Cerebellar nuclear complex (tissue), 1 donor: ENCODE results near the gene HOXB7.
A peak's percentile ranks its signal among the peaks of the same experiment; 100 is the strongest.

ENCODE experiments used
- DNase-seq, 2 experiments: peaks; one replicate each; lab custom pipeline; 2025; lab: John Stamatoyannopoulos, UW

Gene HOXB7

DNA sequence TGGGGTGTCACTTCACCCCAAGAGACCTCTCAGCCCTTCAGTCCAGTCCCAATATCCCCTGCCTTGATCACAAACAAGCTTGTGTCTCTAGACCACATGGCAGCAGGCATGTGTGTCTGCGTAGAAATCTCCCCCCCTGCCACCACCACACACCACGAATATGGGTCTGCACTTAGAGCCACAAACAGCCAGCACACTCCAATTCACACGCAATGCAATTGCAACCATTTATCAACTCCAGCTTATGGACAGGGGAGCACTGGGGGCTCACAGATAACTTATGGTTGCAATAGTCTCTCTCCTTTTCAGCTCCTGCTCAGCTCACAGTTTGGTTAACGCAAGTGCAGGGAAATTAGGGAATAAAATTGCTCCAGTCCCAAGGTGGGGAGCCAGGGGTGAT lies 12.8 kb upstream of the HOXB7 start:
- DNase-seq = no peak

DNA sequence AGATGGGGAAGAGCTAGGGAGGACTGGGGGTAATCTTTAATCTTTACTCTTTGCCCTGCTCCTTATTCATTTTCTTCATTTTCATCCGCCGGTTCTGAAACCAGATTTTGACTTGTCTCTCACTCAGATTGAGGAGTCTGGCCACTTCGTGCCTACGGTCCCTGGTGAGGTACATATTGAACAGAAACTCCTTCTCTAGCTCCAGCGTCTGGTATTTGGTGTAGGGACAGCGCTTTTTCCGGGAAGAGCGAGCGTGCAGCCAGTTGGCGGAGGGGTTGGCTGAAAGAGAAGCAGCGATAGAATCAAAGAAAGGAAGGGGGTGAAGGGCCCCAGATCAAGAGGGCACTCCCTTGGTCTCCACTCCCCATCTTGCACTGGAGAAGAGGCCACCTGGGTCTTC lies 12.0 kb upstream of the HOXB7 start:
- no peak for DNase-seq

DNA sequence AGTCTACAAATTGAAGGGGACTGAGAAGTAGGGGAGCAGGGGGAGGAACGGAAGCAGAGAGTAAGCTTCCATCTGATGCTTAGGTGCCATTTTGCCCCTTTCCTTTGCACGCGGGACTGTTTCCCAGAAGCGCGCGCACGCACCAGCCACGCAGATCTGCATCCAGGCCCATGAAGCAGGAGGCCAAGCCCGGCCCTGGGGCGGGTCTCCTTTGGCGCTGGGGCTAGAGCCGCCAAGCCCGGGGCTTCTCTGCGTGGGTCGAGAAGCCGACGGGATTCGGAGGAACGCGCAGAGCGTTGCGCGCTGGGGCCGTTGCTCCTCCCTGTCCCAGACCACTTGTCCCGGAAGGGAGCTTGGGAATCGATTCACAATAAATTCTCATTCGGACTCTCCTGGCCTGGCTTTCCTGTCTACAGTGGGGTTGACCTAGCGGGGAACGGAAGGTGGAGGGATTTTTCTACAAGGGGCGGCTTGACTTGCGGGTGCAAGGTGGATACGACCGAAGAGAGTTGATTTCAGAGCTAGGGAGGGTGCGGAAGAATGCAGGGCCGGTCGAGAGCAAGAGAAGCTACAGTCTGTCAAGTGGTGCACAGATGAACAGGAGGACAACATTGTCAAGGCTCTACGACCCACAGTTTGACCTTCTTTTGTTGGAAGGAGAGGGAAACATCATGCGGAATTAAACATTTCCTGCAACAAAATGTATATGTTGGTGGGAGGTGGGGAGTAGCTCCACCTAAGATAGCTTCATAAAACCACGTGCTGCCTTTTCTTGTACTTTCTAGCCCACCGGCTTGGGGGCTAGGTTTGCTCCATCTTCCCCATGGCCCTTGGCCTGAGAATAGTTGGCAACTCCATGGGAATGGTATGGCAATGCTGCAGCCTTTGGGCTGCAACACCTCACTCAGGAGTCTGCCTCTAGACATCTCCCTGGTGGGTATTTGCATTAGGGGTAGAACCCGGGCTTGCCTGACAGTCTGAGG lies 10.9 kb upstream of the HOXB7 start:
- DNase-seq = no peak

DNA sequence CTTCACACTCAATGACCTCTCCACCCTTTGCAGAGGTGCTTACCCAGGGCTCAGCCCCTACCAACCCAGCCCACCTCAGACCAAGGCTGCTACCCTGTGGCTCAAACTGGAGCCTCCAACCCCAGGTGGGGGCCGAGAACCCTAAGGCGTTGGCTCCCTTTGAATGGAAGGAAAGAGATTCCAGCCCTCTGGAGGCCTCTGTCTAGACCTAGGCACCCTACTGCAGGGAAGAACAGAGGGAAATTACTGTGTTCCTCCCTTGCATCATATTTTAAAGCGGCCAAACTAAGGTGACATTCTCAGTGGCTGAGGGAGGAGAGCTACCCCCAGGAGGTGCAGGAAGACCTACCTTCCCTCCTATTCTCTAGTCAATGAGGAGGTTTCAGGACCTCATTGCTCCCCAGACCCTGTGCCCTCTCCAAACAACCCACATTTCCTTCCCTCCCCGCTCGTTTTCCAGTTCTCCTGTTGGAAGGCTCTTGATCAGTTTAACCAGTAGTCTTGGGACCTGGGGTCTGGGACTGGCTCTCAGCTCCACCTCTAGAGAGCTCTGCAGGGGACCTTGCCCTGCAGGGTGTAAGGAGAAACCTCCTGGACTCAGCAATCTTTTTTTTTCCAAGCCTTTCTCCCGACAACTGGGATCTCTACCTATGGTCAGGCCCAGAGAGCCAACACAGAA lies 9.8 kb upstream of the HOXB7 start:
- DNase-seq = no peak

DNA sequence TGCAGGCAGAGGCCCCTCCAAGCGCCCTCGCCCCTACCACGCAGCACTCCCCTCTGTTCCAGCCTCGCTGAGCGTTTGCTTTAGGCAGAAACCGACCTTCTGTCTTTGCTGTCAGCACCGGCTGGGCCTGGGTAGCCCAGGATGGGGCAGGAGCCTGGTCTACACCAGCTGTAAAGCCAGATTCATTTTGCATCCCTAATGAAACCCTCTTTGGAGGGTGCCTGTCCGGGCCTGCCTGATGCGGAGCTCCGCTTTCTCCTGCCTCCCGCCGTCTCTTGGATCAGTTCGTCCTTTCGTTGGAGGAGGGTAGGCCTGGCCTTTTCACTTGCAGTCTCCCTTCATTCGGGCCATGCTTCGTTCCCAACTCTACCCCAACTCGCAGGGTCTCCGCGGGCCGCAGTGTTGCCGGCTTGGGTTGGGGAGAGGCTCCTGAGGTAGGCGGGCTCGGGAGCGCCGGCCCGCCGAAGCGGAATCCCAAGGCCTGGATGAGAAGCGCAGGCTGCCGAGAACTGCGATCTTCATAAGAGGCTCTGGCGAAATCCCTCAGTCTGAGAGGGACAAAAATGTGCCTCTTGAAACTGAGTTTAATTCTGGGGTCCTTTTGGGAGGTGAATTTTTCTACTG lies 9.1 kb upstream of the HOXB7 start:
- DNase-seq = no peak

DNA sequence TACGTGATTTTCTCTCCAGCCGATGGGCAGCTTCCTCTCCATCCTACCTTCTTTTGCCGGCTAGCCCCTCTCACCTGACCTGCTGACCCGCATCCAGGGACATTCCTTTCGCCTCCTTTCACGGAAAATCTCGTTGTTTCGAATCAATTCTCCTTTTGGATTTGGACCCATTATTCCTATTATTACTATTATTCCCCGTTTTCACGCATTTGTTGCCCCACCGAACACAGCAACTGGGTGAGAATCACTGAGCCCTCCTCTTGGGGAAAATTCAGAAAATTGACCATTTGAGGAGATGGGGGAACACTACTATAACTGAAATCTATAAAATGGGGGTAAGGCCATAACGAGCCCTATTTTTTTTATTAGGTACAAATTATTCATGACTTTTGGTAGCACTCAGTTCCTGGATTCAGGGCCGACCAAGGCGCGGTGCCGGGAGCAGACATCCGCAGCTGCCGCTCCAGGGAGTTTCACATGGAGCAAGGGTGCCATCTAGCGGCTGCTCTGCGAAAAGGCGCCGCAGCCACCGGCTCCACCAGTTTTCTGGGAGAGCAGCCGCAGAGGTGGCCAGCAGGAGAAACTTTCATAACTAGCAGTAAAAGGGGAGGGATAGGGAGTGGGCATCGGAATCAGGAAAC lies 7.6 kb upstream of the HOXB7 start:
- peak in 1 of 2 experiments; percentile 29 for DNase-seq

DNA sequence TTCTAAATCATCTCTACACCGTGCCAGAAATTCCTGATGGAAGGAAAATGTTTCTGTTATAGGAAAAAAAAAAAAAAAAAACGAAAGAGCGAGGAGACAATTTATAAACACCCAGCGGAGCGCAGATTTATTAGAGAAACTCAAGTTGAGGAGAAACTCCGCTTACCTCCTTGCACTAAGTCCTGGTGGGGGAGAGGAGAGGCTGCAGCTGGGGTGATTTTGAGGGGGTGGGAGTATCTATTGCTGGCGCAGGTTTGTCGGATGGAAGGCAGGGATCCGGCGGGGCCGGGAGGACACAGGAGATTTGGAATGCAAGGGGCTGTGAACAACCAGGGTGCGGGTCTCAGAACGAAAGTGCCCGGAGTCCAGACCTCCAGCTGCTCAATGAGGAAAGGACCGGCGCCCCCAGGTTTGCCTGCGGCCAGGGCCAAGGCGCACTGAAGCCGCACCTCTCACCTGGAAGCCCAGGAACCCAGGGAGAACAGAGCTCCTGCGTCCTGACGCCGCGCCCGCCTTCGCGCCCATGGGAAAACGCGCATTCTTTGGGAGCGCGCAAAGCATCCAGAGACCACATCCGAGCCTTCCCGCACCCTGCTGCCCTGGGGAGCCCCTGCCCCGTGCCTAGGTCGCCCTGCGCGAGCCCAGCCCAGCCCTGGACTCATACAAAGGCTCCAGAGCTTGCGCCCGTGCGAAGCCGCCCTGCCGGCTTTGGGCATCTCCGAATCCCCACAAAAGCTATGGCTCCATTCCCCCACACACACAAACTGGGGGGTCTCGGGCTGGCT lies 6.8 kb upstream of the HOXB7 start:
- no peak for DNase-seq

DNA sequence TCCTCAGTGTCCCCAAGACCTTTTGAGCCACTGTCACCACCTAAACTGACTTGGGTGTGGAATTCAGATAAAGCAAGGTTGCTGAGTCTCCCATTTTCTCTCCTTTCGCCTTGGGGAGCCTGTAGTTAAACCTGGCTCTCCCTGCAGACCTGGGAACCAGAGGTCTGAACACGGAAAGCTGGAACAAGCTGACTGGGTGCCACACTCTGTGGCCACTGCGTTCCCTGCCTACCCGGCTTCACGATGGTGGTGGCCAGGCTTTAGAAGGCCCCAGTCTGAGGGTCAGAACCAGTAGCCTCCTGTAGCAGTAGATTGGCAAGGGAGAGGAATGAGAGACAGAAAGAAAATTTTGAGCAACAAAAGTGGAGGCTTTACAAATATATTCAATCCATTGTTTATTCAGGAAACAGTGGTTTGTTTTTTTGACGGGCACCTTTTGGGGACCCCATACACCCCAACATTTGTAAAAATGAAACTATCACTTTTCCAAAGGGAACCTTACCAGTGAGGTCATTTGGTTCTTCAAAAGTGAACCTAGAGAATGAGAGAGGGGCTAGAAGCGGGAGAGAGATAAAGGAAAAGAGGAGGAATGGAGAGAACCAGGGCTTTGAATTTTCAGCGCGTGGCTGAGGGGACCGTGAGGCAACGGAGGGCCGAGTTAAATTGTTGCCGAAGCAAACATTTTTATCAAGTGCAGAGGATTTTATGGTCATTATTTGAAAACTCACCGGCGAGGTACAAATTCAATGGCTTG lies 6.1 kb upstream of the HOXB7 start:
- DNase-seq = no peak

DNA sequence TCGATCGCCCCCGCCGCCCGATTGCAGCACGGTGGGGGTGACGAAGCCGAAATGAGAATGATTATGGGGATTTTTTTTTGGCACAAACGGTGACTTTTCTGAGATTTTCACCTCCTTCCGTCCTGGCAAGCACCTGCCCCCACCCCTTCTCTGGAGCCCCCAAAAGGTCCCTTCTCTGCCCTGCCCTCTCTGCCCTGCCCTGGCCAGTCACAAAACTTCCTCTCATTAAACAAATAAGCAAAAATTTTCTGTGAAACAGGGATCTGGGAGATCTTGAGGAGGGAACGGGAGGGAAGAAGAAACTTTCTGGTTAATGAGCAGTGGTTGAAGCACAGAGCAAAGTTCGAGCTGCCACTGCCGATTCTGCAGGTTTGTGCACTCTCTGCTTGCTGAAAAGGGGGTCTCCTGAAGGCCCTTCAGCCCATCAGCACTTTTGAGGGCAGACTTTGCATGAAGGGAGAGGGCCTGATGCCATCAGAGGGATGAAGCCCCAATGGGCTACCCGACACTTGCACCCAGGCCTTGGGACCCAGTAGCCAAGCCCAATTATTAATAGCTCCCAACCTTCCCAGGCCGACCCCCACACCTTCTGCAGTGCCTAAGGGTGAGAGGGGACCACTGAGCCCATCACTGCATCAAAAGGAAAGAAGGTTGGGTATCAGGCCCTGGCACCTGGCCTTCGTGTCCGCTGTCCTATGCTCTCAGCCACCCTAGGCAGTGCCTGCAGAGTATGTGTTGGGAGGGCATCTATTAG lies 5.3 kb upstream of the HOXB7 start:
- DNase-seq = no peak

DNA sequence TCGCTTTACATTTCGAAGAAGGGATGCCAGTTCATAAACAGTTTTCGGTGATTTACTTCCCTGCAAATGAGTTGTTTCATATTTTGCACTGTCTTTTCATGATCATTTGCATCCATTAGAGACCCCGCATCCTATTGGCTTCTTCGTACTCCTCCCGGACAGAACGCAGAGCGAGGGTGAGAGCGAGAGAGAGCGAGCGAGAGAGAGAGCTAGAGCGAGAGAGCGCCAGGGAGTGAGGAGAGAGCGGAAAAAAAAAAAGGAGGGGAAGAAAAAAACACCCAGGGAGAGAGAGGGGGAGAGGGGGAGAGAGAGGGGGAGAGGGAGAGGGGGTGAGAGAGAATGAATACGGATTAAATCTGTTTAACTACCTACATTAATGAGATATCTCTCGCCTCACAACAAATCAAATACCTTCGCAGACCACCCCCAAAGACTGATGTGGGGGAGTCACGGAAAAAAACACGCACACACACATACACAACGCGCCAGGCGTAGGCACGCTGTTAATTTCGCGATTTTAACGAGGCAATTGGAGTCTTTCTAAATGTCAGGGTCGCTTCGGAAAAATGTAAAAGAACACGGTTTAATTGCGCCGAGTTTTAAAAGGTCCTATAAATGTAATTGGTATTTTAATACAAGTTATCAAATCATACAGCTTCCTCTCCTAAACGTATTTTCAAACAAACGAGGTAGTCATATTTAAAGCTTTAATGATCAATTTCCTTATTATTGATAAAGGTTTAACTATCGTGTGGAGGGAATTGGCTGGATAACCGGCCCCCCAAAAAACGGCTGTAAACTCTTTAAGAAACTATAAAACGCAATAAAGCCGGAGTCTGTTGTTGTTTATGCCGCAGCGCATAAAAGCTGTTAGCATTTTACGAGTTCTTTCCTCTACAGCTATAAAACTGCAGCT lies 4.5 kb upstream of the HOXB7 start, which contains the start of gene HOXB8:
TSS of gene HOXB8 (minus strand) at position 246 of the 916 bp plus-strand sequence. CDS start 588 bp downstream, outside the sequence.
- no peak for DNase-seq

DNA sequence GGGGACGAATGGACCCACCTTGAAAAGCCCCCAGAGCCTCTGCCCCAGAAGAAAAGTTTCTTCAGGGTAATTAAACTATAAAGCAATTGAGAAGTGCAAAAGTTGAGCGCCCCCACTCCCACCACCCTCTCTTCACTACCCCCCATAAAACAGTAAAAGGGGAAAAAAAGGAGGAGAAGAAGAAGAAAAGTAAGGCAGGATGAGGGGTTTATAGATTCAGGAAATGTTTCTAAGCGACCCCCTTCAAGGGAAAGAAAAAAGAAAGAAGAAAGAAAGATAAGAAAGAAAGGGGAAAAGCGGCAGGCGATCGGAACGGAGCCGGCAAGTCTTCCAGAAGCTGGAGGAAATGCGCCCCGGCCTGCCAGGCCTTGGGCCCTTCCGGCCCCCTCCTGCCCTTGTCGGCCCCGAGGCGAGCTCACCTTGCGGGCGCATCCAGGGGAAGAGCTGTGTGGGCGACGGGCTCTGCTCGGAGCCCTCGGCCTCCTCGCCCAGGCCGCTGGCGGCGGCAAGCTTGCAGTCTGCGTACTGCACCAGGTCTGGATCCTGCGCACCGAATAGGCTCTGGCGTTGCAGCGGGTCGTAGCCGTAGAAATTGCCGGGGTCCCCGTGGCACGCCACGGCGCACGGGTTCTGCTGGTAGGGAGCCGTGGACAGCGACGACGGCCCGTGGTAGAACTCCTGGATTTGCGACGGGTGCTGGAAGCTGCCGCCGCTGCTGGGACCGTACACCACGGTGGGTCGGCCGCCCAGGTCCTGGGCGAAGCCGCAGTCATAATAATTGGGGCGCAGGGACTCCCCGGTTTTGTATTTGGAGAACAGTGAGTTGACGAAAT lies 3.3 kb upstream of the HOXB7 start:
- no peak for DNase-seq

DNA sequence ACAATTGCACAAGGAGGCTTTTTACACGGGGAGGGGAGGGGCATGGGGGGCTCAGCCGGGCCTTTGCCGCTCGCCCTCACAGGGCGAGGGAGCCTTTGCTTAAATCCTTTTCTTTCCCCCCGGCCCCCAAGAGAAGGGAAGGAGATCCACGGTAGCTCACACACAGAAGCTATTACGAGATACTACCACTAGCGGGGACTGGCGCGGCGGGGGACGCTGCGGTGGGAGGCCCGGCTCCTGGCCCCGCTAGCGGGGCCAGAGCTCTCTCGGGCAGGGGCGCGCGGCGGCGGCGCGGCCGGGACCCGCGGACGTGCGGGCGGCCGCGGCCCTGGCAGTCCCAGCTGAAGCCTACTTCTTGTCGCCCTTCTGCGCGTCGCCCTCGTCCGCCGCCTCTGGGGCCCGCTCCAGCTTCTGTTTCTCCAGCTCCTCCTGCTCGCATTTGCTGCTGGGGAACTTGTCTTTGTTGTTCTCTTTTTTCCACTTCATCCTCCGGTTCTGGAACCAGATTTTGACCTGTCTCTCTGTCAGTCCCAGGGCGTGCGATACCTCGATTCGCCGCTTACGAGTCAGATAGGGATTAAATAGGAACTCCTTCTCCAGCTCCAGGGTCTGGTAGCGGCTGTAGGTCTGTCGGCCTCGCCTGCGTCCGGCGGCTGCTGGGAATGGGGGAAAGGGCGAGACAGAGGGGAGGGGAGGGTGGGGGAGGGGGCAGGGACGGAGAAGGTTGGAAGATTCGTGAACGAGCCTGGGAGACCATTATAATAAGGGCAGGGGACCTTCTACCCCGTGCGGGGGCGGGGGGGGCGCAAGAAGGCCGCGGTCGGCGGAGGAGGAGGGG lies 2.3 kb upstream of the HOXB7 start:
- DNase-seq = no peak

DNA sequence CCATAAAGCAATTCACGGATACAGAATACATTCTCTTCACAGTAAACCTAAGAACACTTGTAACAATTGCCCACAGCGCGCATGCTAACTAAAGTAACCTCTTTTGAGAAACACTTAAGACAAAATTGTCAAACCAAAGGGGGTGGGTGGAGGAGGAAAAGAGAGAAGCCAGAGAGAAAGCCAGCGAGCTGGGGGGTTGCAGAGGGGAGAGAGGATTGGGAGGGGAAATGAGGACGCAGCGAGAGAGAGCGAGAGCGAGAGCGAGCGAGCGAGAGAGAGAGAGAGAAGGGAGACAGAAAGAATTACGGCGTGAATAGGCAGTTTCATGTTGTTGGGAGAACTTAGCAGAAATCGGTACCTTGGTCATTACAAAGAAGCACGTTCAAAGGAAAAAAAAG lies 1.6 kb upstream of the HOXB7 start:
- no peak for DNase-seq

DNA sequence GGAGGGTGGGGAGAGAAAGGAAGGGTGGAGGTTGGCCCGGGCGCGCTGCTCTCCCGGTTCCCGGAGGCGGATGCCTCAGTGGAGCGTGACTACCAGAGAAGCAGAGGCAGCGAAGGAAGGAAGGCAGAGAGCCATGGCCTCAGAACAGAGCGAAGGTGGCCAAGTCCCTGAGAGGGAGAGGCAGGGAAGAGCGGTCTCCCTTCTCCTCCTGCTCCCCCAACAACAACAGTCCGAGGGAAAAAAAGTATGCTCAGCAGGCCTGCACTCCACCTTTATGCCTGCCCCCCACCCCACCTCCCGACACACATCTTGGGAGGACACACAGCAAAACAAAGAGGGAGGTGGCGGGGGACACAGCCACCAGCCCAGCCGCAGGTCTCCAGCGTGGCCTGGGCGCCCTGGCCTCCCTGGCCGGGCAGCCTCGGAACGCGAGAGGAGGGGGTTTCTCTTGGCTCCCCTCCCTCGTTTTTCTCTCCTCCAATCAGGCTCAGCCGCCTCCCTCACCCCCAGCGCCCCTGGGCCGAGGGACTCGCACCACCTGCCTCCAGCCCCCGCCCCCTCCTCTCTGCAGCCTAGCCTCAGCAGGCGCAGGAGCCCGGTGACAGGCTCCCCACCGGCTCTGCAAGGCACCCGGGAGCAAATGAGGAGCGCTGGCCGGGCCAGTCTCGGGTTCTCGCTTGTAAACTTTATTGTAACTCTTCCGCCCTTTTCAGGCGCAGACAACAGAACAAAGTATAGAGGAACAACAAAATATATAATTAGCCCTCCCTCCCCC lies 1.1 kb upstream of the HOXB7 start:
- no peak for DNase-seq

DNA sequence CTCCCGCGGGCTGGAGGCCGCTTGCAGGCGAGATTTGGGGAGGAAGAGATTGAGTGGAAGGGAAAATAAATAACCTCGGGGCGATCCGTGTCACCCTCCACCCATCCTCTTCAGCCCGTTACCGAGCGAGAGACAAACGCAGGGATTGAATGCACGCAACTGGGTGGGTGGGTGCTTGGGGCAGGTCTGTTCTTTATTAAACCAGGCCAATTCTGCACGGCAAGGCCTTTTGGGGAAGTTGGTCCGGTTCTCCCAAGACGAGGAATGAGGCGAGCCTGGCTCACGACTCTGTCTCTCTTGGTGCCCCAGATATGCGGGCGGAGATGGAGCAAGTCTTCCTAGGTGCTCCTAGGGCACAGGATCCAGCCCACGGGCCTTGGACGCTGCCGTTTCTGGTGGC lies 396 bp upstream of the HOXB7 start:
- no peak for DNase-seq

DNA sequence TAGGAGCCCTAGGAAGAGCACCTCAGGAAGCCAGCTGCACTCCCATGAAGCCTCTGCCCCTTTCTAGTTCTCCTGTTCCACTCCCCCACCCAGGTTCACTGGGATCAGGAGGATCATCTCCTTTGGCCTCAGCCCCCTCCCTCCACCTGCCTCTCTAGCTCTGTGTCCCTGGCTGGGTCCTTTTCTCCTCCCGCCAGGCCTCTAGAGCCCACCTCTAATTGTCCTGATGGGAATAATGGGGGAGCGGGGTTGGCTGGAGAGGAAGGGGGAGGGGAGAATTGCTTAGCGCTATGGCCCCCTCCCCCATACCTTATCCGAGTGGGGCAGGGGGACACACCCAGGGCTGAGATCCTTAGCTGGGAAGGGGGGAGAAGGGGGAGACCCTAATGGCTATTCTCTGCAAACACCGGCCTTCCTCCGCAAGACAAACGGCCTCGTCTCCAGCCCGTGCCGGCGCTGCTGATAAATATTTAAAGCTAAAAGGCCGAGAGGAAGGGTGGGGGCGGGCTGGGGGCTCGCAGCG lies 997 bp downstream of the HOXB7 start:
- no peak for DNase-seq
